Naive thymus-derived CD4-positive, alpha-beta T cell (primary cell): Measurements from ENCODE around the gene ANKRD55. TPM values are rescaled to one million over a fixed set of nuclear protein-coding genes. Genes with fewer than 3 reads are reported as not detected.
"Not testable (repeated sequence)": the region's sequence is repeated elsewhere in the genome, so short reads cannot be mapped to it uniquely, and the experiment has no call there.

Experiments
- ATAC-seq: fragments of 150-1000 bp; cut with Tn5 transposase; 2 replicates; pipeline ENCODE4 v1.10.0; 2021; ENCODE audit warnings: mild to moderate bottlenecking, moderate library complexity
- CTCF ChIA-PET: fragments of 350-600 bp; sonication (Branson Sonifier 250); formaldehyde crosslinking; loops from one replicate; lab custom pipeline; 2021; ENCODE audit warnings: antibody characterized with exemption; lab: Charles Lee
- POLR2A ChIA-PET: fragments of 350-600 bp; sonication (Branson Sonifier 250); formaldehyde crosslinking; loops from one replicate; lab custom pipeline; 2021; ENCODE audit warnings: antibody characterized with exemption, inconsistent platforms; lab: Charles Lee
- DNase-seq, 9 donors: peaks; one replicate each; pipeline versions ENCODE4 v3.0.0 to v3.0.0-alpha.2; 2020 to 2022; ENCODE audit warnings: mixed read lengths in 1 of 9
- H3K27ac ChIP-seq: one replicate; pipeline ENCODE4 v1.7.0; 2013; ENCODE audit warnings: mild to moderate bottlenecking, low read depth, low read length, moderate library complexity
- H3K27me3 ChIP-seq, 2 donors: one replicate each; pipeline ENCODE4 v1.7.0; 2013; ENCODE audit warnings: low read length in 2 of 2, mild to moderate bottlenecking in 2 of 2, moderate library complexity in 2 of 2; ENCODE audit not compliant: control insufficient read depth in 2 of 2, insufficient read depth in 2 of 2
- H3K36me3 ChIP-seq, 3 experiments: 1 replicate in 2 of 3; 2 replicates in 1 of 3; pipeline ENCODE4 v1.7.0; 2013; ENCODE audit warnings: low read length in 3 of 3, mild to moderate bottlenecking in 3 of 3, moderate library complexity in 1 of 3; ENCODE audit not compliant: insufficient read depth in 3 of 3, control insufficient read depth in 2 of 3
- H3K4me1 ChIP-seq, 2 donors: one replicate each; pipeline ENCODE4 v1.7.0; 2013; ENCODE audit warnings: low read length in 2 of 2, mild to moderate bottlenecking in 2 of 2, moderate library complexity in 1 of 2; ENCODE audit not compliant: control insufficient read depth in 2 of 2, insufficient read depth in 2 of 2
- H3K4me3 ChIP-seq: 2 replicates; pipeline ENCODE4 v1.7.0; 2013; ENCODE audit warnings: mild to moderate bottlenecking, low read length
- H3K9me3 ChIP-seq, 3 experiments: 1 replicate in 2 of 3; 2 replicates in 1 of 3; pipeline ENCODE4 v1.7.0; 2013; ENCODE audit warnings: low read length in 3 of 3; ENCODE audit not compliant: control insufficient read depth in 2 of 3
- H3K27ac Mint-ChIP-seq, 9 donors: one replicate each; pipeline ENCODE4 v1.8.0; 2020 to 2022; ENCODE audit warnings: mixed read lengths in 9 of 9, mild to moderate bottlenecking in 8 of 9, moderate library complexity in 5 of 9, inconsistent platforms in 2 of 9
- H3K27me3 Mint-ChIP-seq, 5 donors: one replicate each; pipeline ENCODE4 v1.8.0; 2021 to 2022; ENCODE audit warnings: mixed read lengths in 5 of 5, mild to moderate bottlenecking in 1 of 5
- H3K36me3 Mint-ChIP-seq, 5 donors: one replicate each; pipeline ENCODE4 v1.8.0; 2020 to 2022; ENCODE audit warnings: mixed read lengths in 5 of 5, mild to moderate bottlenecking in 3 of 5, inconsistent platforms in 1 of 5
- H3K4me1 Mint-ChIP-seq, 7 donors: one replicate each; pipeline ENCODE4 v1.8.0; 2020 to 2022; ENCODE audit warnings: mixed read lengths in 7 of 7, mild to moderate bottlenecking in 3 of 7, inconsistent platforms in 1 of 7
- H3K4me3 Mint-ChIP-seq, 10 donors: one replicate each; pipeline ENCODE4 v1.8.0; 2020 to 2022; ENCODE audit warnings: mild to moderate bottlenecking in 10 of 10, mixed read lengths in 10 of 10, moderate library complexity in 6 of 10, inconsistent platforms in 2 of 10
- H3K9me3 Mint-ChIP-seq, 11 donors: one replicate each; pipeline ENCODE4 v1.8.0; 2020 to 2022; ENCODE audit warnings: mixed read lengths in 11 of 11, mild to moderate bottlenecking in 4 of 11, inconsistent platforms in 1 of 11, moderate library complexity in 1 of 11
- intact Hi-C, 2 donors: fragments of 100-400 bp; cut with micrococcal nuclease; formaldehyde crosslinking; loops; one replicate each; pipeline ENCODE4 v1.15.1; 2023
- polyA plus RNA-seq, 2 donors: library from polyadenylated mRNA; unstranded; fragments of 300-500 nt; fragmentation: Illumina TruSeq; gene quantifications; one replicate each; pipeline ENCODE4 v1.2.3, GENCODE V29; 2021
- total RNA-seq, 6 experiments: library from RNA in 5 of 6; stranded (reverse) in 5 of 6; gene quantifications; 1 replicate in 5 of 6; 2 replicates in 1 of 6; pipeline ENCODE4 v1.2.3 and lab custom pipeline; 2021 to 2026

Gene ANKRD55
- total and polyA plus RNA-seq, 7 experiments from 2014 or later = 7.1 to 89.7 (median 24.4) TPM

- H3K36me3 ChIP-seq = no peaks in the 10 kb centered on the region
- H3K27me3 Mint-ChIP-seq = peaks cover 0 to 12% (median 0%) of the 10 kb centered on the region in 5 donors
- POLR2A ChIA-PET = interaction anchor here (0.6 to 0.7 kb wide), 3 partner anchors 23 to 268 kb away, joined by 3 to 4 read pairs (median 3); no protein-coding TSS in a partner anchor
- DNase-seq = no peak
- no peaks in the 10 kb centered on the region for H3K9me3 ChIP-seq
- H3K36me3 Mint-ChIP-seq = peaks cover 0 to 3% (median 0%) of the 10 kb centered on the region in 5 donors
- CTCF ChIA-PET = interaction anchor here (1.5 kb wide), 1 partner anchor 12 kb away, joined by 7 read pairs; no protein-coding TSS in a partner anchor
- no peaks in the 10 kb centered on the region for H3K4me1 ChIP-seq
- H3K4me3 ChIP-seq = no peak overlapping the region
- H3K27ac Mint-ChIP-seq = no peak overlapping the region
- intact Hi-C loops = no loop called here
- no peak overlapping the region for H3K4me3 Mint-ChIP-seq
- H3K27me3 ChIP-seq = no peaks in the 10 kb centered on the region
- peaks cover 0 to 10% (median 0%) of the 10 kb centered on the region in 7 donors for H3K4me1 Mint-ChIP-seq
- no peak overlapping the region for H3K27ac ChIP-seq
- peaks cover 0 to 7% (median 0%) of the 10 kb centered on the region in 11 donors for H3K9me3 Mint-ChIP-seq
- ATAC-seq = no peak
These were observed 18.3 kb upstream of the ANKRD55 start for GRCh38 chr5:56251440-56251839.

- Mint-ChIP-seq H3K9me3 (peaks cover 0 to 7% (median 0%) of the 10 kb centered on the region in 11 donors), H3K36me3 (peaks cover 0 to 3% (median 0%) of the 10 kb centered on the region in 5 donors), H3K4me1 (peaks cover 0 to 10% (median 0%) of the 10 kb centered on the region in 7 donors), H3K27ac (no peak overlapping the region), H3K27me3 (peaks cover 0 to 8% (median 0%) of the 10 kb centered on the region in 5 donors), H3K4me3 (no peak overlapping the region)
- H3K27ac ChIP-seq = no peak overlapping the region
- ChIA-PET CTCF (interaction anchor here (1.0 kb wide), 1 partner anchor 9 kb away, joined by 3 read pairs; no protein-coding TSS in a partner anchor), POLR2A (interaction anchor here (0.6 kb wide), 1 partner anchor 469 kb away, joined by 3 read pairs; no protein-coding TSS in a partner anchor)
- no peak for ATAC-seq
- H3K4me1 ChIP-seq = no peaks in the 10 kb centered on the region
- H3K36me3 ChIP-seq = no peaks in the 10 kb centered on the region
- no peak for DNase-seq
- H3K27me3 ChIP-seq = no peaks in the 10 kb centered on the region
- no peaks in the 10 kb centered on the region for H3K9me3 ChIP-seq
- no peak overlapping the region for H3K4me3 ChIP-seq
- intact Hi-C loops = no loop called here
These were observed 16.9 kb upstream of the ANKRD55 start for GRCh38 chr5:56250011-56250410.

GRCh38 chr5:56249085-56249484 is 16.0 kb upstream of the ANKRD55 start:
- H3K27me3 Mint-ChIP-seq, H3K27ac ChIP-seq, CTCF ChIA-PET, H3K4me3 Mint-ChIP-seq, ATAC-seq, intact Hi-C loops, H3K4me1 ChIP-seq, H3K36me3 ChIP-seq, H3K9me3 Mint-ChIP-seq, H3K9me3 ChIP-seq, DNase-seq, H3K27me3 ChIP-seq, H3K4me3 ChIP-seq, H3K36me3 Mint-ChIP-seq: not testable (repeated sequence)
- H3K27ac Mint-ChIP-seq = peak overlapping the region in 1 of 9 donors; percentile 7
- POLR2A ChIA-PET = interaction anchor here (0.6 kb wide), 1 partner anchor 469 kb away, joined by 3 read pairs; no protein-coding TSS in a partner anchor
- H3K4me1 Mint-ChIP-seq = peaks cover 0 to 10% (median 0%) of the 10 kb centered on the region in 7 donors

- POLR2A ChIA-PET = no interaction called here
- H3K27ac ChIP-seq = no peak overlapping the region
These were observed 14.5 kb upstream of the ANKRD55 start for GRCh38 chr5:56247592-56247991.

GRCh38 chr5:56246769-56247168 is 13.6 kb upstream of the ANKRD55 start:
- intact Hi-C loops = no loop called here
- no peaks in the 10 kb centered on the region for H3K36me3 ChIP-seq
- no peaks in the 10 kb centered on the region for H3K27me3 ChIP-seq
- Mint-ChIP-seq H3K4me1 (peaks cover 0 to 4% (median 0%) of the 10 kb centered on the region in 7 donors), H3K9me3 (peaks cover 0 to 26% (median 6%) of the 10 kb centered on the region in 11 donors), H3K36me3 (peaks cover 0 to 10% (median under 1%) of the 10 kb centered on the region in 5 donors), H3K27ac (no peak overlapping the region), H3K4me3 (no peak overlapping the region), H3K27me3 (peaks cover 0 to 3% (median 0%) of the 10 kb centered on the region in 5 donors)
- peaks cover 0 to 3% (median 0%) of the 10 kb centered on the region in 3 experiments for H3K9me3 ChIP-seq
- ATAC-seq = no peak
- H3K4me1 ChIP-seq = no peaks in the 10 kb centered on the region
- ChIA-PET CTCF (no interaction called here), POLR2A (interaction anchor here (0.9 kb wide), 1 partner anchor 24 kb away, joined by 6 read pairs; no protein-coding TSS in a partner anchor)
- no peak for DNase-seq
- no peak overlapping the region for H3K4me3 ChIP-seq
- no peak overlapping the region for H3K27ac ChIP-seq

More at GRCh38 chr5:56247592-56247991, 14.5 kb upstream of the ANKRD55 start:
- Histone ChIP-seq H3K4me3 (no peak overlapping the region), H3K9me3 (no peaks in the 10 kb centered on the region), H3K4me1 (no peaks in the 10 kb centered on the region), H3K36me3 (no peaks in the 10 kb centered on the region), H3K27me3 (no peaks in the 10 kb centered on the region)
- Mint-ChIP-seq H3K27ac (no peak overlapping the region), H3K27me3 (peaks cover 0 to 6% (median 0%) of the 10 kb centered on the region in 5 donors), H3K36me3 (peaks cover 0 to 10% (median 0%) of the 10 kb centered on the region in 5 donors), H3K4me3 (no peak overlapping the region), H3K9me3 (peaks cover 0 to 18% (median 1%) of the 10 kb centered on the region in 11 donors), H3K4me1 (peaks cover 0 to 10% (median 0%) of the 10 kb centered on the region in 7 donors)
- DNase-seq = no peak
- no peak for ATAC-seq
- intact Hi-C loops = no loop called here
- CTCF ChIA-PET = no interaction called here

GRCh38 chr5:56245481-56245880 is 12.4 kb upstream of the ANKRD55 start:
- peaks cover 6 to 33% (median 8%) of the 10 kb centered on the region in 11 donors for H3K9me3 Mint-ChIP-seq
- Histone ChIP-seq H3K9me3 (peaks cover 0 to 3% (median 0%) of the 10 kb centered on the region in 3 experiments), H3K27ac (no peak overlapping the region), H3K36me3 (no peaks in the 10 kb centered on the region), H3K4me1 (no peaks in the 10 kb centered on the region), H3K4me3 (no peak overlapping the region), H3K27me3 (no peaks in the 10 kb centered on the region)
- DNase-seq (no peak), ATAC-seq (no peak)
- H3K36me3 Mint-ChIP-seq = peaks cover 0 to 14% (median 7%) of the 10 kb centered on the region in 5 donors
- no peaks in the 10 kb centered on the region for H3K4me1 Mint-ChIP-seq
- H3K27me3 Mint-ChIP-seq = peaks cover 0 to 12% (median 0%) of the 10 kb centered on the region in 5 donors
- no peak overlapping the region for H3K4me3 Mint-ChIP-seq
- H3K27ac Mint-ChIP-seq = no peak overlapping the region
- intact Hi-C loops = no loop called here
- ChIA-PET POLR2A (no interaction called here), CTCF (interaction anchor here (0.6 kb wide), 1 partner anchor 853 kb away, joined by 4 read pairs; no protein-coding TSS in a partner anchor)
